Inflammatory macrophage (primary cell): ENCODE results near the gene TMEM174.

Experiments
- DNase-seq, 2 donors: peaks; one replicate each; pipeline ENCODE4 v3.0.0-alpha.2; 2020 to 2022
- total RNA-seq, 18 experiments: gene quantifications; one replicate each; lab custom pipeline; 2026; ENCODE audit warnings: mixed read lengths in 6 of 18, inconsistent platforms in 2 of 18; lab: John Stamatoyannopoulos, UW

Gene TMEM174
- total RNA-seq = 0 to 0.03 (median 0) reads per million in 18 experiments

DNA sequence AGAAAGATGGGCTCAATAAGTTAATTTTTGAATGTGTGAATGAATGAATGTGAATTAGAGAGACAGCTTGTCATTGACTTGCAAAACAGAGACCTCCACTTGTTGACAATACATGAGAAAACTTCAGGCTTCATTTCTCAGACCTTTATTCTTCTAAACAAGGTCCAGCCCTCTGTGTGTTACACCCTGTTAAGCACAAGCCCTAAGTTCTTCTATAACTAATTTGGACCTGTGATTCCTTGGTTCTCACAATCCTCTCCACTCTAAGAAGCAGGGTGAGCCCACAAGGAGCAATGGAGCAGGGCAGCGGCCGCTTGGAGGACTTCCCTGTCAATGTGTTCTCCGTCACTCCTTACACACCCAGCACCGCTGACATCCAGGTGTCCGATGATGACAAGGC lies at the start of gene TMEM174:
TSS of gene TMEM174 (plus strand) at position 243 of the 400 bp plus-strand sequence. CDS start at position 294, 51 bp downstream.
- DNase-seq = no peak

DNA sequence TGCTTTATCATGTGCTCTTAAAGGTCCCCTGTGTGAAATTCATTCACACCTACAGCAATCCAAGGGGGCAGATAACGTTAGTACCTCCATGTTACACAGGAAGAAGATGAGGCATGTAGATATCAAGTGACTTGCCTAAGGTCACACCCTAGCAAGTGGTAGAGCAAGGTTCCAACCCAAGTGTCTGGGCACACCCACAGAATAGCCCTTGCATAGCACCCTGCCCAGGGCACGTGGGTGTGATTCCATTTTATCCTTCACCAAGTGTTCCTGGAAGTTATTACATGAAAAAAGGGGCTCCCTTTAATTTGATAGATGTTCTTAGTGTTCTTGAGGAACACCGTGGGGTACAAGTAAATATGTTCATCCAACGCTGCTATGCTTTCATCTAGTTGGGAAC lies 47.7 kb upstream of the TMEM174 start:
- DNase-seq = no peak

DNA sequence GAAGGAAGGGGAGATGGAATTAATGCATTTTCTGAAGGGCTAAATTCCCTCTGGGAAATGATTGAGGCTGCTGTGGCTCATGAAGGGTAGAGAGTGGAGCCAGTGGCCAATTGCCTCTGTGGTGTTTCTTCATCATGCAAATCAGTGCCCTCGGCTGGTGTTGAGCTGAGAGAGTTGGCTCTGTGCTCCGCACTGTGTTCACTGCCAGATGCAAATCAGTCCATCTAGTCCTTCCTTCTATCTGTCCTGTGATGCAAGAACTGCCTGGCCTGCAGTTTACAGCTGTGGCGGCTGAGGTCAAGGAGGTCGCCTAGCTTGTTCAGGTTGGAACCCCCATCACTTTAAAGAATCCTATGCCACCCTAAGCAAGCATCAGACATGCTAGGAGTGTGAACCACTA lies 46.6 kb upstream of the TMEM174 start:
- DNase-seq = no peak

DNA sequence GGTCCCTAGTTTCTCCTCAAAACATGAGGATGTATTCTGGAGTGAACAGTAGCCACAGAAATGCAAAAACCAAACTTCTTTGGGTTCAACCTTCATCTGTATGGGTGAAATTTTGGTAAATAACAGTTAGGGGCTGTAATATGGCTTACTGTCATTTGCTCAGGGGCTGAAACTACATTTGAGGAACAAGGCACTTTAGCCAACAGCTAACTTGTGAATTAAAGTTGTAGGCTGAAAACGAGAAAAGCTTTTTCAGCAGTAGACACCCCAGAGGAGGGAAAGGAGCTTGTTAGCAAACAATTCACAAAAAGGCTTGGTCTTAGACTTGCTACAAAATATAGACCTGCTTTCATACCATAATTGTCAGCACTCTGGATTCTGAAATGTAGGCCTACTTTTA lies 46.0 kb upstream of the TMEM174 start:
- DNase-seq = no peak

DNA sequence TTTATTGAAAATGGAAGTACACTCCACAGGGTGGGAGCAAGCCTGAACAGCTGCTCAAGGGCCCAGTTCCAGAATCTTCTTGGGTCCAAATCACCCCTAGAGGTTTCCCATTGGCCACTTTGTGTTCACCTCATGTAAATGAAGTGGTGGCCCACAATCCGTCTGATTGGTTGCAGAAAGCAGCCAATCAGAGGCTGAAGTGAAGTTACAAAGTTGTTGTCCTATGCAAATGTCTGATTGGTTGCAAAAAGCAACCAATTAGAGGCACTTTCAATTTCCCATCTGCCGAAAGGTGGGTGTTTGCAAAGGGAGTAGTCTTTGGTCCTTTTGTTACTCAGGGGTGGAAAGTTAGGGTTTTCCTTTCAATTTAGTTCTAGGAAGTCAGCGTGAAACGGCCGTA lies 43.9 kb upstream of the TMEM174 start:
- DNase-seq = no peak

DNA sequence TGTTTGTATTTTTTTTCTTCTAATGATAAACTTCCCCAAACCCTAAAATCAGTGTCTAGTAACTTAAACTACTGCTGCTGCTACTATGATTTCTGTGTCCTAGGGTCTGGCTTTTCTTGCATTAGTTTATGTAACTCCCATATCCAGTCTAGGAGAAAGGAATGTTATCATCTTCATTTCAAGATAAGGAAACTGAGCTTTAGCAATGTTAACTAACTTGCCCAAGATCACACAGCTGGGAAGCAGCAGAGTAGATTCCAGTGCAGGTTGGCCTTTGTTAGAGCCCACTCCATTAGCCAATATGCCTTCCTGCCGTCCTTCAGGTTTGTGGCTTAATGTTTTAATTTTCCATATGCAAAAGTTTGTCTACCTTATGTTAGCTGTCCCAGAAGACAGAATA lies 42.2 kb upstream of the TMEM174 start:
- no peak for DNase-seq

DNA sequence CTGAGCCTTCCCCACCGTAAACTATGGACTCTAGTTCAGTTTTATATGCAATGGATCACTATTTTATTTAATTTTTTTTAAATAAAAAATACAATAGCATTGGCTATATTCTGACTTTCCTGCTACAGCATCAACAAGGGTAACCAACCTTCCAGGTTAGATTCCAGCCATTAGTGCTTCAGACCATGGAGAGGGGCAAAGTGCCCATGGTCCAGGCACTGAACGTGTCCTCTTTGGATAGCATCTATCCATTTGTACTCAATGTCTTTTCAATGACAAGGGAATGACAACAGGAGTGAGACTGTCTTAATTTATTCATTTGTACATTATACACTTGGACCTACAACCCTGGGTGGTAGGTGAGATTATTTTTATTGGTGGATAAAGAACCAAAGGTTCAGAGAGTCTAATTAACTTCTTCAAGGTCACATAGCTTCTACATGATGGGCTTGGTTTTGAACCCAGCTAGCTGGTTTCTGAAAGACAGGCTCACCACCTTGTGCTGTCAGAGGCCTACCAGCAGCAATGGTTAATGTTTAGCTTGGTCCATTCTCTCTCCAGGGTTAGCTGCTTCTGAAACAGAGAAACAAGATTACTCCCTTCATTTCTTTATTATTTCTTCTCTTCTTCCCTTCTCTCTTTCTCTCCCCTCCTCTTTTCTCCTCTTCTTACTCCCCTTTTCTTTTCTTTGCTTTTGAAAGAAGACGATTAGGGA lies 41.1 kb upstream of the TMEM174 start:
- no peak for DNase-seq

- no peak for DNase-seq
Observed at GRCh38 chr5:73132759-73133158, 40.2 kb upstream of the TMEM174 start.

GRCh38 chr5:73135021-73135420 lies 38.0 kb upstream of the TMEM174 start:
- DNase-seq = no peak

GRCh38 chr5:73135429-73136054 lies 37.5 kb upstream of the TMEM174 start:
- peak; percentile 11 to 27 for DNase-seq

GRCh38 chr5:73136055-73136562 lies 36.9 kb upstream of the TMEM174 start:
- no peak for DNase-seq

DNA sequence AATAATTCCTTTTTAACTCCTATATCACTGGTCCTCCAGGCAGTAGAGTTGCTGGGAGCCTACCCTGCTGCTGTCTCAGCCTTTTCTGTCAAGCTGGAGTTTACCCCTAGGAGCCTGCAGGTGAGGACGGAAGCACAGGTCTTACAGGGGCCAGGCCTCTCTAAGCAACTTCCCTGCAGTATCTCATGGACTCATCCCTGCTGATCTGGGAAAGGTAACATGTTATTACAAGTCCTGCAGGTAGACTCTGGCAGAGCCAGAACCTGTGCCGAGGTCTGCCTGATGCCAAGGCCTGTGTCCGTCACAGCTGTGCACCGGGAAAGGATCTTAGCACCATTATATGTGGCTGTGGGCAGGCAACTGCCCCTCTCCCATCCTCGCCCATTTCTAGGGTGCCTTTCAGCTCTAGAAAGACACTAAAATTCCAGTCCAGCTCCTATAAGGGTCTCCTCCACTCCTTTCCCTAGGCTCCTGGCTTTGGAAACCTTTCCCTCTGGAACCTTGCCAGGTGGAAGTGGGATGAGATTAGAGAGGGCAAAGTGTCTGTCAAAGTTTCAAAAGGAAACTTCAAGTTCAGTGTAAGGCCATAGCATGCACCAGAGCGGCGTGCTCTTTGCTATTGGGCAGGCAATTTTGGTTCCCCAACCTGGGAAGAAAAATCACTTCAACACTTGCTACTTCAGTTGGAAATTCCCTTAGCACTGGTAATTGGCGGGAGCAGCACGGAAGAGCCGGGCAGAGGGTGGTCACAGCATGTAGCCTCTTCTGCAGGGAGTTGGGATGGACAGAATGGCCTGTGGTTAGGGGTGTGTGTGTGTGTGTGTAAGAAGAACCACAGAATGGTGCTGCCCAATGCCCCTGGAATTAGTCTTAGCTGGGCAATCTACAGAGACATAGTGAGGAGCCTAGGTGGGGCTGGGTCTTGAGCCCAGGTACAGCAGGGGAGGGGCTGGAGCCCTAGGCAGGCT lies 35.1 kb upstream of the TMEM174 start:
- no peak for DNase-seq

- no peak for DNase-seq
Observed at GRCh38 chr5:73139485-73139884, 33.5 kb upstream of the TMEM174 start.

- DNase-seq = no peak
Observed at GRCh38 chr5:73140801-73141200, 32.2 kb upstream of the TMEM174 start.

GRCh38 chr5:73142035-73142434 lies 31.0 kb upstream of the TMEM174 start:
- DNase-seq = no peak

- DNase-seq = no peak
Observed at GRCh38 chr5:73143716-73144115, 29.3 kb upstream of the TMEM174 start.

- DNase-seq = no peak
Observed at GRCh38 chr5:73149540-73149939, 23.5 kb upstream of the TMEM174 start.

DNA sequence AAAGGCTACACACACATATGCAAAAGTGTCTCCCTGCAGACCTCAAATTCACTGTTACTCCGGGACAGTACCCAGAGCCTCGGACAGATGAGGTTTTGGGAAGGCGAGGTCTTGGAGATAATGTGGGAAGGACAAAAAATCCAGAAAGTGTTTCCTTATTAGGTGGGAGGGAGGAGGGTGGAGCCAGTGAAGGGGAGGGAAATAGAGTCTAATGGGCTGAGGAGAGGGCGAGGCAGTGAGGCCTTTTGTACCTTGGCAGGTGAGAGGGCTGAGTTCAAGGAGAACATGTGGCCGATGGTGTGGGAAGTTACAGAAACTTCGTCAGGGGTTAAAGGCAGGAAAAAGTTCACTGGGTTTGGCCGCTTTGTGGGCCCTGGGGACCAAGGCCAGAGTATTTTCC lies 22.1 kb upstream of the TMEM174 start:
- no peak for DNase-seq

- DNase-seq = no peak
Observed at GRCh38 chr5:73151766-73152410, 21.1 kb upstream of the TMEM174 start.

DNA sequence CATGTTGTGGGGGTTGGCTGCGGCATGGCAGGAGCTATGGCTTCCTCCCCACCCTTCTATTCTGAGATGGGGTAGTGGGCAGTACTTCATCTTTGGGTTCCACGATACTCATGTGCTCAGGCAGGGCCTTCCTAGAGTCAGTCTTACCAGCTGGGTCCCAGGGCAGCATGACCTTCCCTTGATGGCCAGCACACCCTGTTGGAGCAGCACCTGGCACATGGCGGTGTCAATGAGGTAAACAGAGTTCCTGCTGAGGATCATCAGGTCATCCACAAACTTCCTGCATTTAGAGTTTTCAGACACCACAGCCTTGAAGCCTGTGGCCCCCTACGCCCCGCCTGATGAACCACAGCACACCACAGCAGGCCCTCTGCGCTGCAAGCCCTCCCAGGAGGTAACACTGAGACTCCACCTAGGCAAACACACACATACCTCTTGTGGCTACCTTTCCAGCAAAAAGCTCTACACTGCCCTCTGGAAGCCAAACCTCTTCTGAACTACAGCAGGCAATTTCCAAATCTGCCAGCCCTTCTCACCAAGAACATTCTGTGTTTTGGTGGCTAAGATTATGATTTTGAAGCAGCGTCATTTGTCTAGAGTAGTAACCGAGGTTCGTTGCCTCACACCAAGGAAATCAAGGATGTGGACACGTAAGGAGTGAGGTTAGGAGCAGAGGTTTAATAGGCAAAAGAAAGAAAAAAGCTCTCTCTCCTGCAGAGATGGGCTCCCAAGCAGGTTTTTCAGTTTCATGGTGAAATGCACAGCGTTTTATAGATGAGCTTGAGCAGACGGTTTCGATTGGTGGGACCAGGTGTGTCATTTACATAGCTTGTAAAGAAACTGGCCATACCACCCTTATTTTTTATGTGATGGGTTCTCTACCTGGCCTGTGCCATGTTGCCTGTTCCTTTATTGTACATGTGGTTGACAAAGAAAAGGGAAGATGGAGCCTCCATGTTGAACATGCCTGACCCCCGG lies 20.3 kb upstream of the TMEM174 start:
- DNase-seq = no peak

- no peak for DNase-seq
Observed at GRCh38 chr5:73153513-73153912, 19.5 kb upstream of the TMEM174 start.
